ENCODE measurements around the gene SIX6.
"Not testable (repeated sequence)": the region's sequence is repeated elsewhere in the genome, so short reads cannot be mapped to it uniquely, and the experiment has no call there.

SIX6 gene

DNA sequence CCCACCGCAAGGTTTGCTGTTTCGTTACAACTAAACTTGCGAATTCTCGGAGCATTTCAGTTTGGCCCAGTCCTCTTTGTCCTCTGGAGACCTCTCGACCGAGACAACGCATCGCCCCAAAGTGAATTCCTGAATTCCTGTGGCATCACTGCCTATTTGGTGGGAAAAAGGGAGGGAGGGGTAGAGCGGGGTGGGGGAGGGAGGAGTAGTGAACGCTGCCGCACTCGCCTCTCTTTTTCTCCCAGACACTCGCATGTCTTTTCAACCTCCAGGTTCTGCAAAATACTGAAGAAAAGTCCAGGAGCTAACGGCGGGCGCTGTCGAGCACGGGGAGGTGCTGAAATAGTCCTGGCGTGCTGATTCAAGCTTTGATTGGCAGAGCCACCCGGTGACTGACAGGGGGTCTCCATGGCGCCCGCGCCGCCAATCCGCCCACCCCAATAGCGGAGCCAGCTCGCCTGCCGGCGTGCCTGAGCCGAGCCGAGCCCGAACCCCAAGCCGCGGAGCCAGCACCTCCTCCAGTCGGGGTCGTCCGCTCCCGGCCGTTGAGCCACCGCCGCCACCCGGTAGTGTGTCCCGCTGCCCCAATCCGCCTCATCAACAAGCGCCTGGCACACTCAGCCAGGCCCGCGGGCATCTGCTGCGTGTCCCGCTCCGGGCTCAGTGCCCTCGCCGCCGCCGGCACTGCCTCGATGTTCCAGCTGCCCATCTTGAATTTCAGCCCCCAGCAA lies at the start of gene SIX6:
TSS of gene SIX6 (plus strand) at position 440 of the 731 bp plus-strand sequence. CDS start at position 693, 253 bp downstream.
- peak; percentile 21 to 46 for DNase-seq

DNA sequence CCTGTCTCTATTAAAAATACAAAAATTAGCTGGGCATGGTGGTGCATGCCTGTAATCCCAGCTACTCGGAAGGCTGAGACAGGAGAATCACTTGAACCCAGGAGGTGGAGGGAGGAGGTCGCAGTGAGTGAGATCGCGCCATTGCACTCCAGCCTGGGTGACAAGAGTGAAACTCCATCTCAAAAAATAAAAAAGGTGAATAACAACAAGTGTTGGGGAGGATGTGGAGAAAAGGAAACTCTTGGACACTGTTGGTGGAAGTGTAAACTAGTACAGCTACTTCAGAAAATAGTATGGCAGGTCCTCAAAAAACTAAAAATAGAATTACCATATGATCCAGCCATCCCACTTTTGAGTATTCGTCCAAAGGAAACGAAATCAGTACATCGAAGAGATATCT lies 28.7 kb upstream of the SIX6 start:
- DNase-seq = not testable (repeated sequence)

DNA sequence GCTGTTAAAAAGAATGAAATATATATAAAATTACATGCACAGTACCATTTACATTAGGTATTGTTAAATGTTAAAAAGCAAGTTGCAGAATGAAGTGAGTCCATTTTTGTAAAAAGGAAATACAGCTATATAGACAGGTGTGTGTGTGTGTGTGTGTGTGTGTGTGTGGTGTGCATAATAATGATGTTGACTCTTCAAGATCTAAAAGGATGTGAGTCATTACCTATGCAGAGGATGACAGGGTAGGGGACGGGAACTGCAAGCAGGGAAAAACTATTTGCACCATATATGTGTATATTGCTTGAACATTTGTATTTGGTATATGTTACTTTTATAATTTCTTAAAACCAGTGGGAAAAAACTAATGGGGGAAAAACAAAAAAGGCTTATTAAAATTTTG lies 26.2 kb upstream of the SIX6 start:
- DNase-seq = no peak

- DNase-seq = no peak
Measured at GRCh38 chr14:60485057-60485597, 23.8 kb upstream of the SIX6 start.

- DNase-seq = no peak
Measured at GRCh38 chr14:60485598-60486251, 23.2 kb upstream of the SIX6 start, which contains the start of gene C14orf39. Gene C14orf39, minus strand, starts transcription at chr14:60486063. Its CDS starts 985 bp downstream, at chr14:60485078.

DNA sequence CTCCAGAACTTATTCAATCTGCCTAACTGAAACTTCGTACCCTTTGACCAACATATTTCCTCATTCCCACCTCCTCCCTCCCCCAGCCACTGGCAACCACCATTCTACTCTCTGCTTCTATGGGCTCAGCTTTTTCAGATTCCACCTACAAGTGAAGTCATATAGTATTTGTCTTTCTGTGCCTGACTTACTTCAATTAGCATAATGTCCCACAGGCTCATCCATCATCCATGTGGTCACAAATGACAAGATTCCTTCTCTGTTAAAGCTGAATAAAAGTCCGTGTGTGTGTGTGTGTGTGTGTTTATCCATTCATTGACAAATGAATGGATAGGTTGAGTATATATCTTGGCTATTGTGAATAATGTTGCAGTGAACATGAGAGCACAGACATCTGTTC lies 21.7 kb upstream of the SIX6 start:
- DNase-seq = peak; percentile 74 to 81

- DNase-seq = peak; percentile 3 to 13
Measured at GRCh38 chr14:60488175-60488574, 20.8 kb upstream of the SIX6 start.

- no peak for DNase-seq
Measured at GRCh38 chr14:60490270-60490669, 18.7 kb upstream of the SIX6 start.

DNA sequence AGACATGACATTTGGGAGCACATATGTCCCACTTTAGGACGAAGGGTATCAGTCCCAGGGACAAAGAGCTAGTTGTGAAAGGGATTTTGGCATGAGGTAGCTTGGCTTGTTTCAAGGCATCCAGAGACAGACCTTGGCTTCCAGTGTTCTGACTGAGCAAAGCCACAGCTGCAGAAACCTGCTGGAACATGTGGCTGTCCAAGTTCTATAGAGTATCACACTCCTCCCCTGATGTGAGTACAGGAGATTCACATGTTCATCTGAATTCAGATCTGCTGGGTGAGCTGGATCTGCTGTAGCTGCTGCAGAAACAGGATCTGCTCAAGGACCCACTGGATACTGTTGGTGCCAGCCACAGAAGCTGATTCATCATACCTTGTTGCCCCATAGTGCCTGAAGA lies 13.0 kb upstream of the SIX6 start:
- no peak for DNase-seq

DNA sequence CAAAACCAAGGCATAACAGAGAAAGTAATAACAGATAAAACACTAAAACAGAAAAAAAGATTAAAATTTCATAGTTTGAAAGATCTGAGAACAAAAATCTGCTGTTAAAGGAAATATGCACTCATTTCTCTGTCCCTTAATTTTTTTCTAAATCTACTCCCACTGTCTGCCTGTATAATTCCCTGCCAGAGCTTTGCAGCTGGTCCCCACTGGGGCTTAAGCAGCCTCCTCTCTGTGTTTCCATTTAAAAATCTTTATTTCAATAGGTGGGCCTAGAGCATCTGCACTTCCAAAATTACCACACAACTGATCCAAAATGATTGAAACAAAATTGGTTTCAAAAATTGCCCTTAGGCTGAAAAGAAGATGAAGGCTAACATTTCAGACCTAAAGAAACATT lies 6.4 kb upstream of the SIX6 start:
- no peak for DNase-seq

- DNase-seq = no peak
Measured at GRCh38 chr14:60505448-60505847, 3.5 kb upstream of the SIX6 start.

GRCh38 chr14:60506010-60506409 lies 2.9 kb upstream of the SIX6 start:
- DNase-seq = no peak

- DNase-seq = no peak
Measured at GRCh38 chr14:60506462-60506984, 2.4 kb upstream of the SIX6 start.

GRCh38 chr14:60506985-60507829 lies 1.7 kb upstream of the SIX6 start:
- DNase-seq = no peak

GRCh38 chr14:60508363-60508706 lies 611 bp upstream of the SIX6 start:
- DNase-seq = no peak

DNA sequence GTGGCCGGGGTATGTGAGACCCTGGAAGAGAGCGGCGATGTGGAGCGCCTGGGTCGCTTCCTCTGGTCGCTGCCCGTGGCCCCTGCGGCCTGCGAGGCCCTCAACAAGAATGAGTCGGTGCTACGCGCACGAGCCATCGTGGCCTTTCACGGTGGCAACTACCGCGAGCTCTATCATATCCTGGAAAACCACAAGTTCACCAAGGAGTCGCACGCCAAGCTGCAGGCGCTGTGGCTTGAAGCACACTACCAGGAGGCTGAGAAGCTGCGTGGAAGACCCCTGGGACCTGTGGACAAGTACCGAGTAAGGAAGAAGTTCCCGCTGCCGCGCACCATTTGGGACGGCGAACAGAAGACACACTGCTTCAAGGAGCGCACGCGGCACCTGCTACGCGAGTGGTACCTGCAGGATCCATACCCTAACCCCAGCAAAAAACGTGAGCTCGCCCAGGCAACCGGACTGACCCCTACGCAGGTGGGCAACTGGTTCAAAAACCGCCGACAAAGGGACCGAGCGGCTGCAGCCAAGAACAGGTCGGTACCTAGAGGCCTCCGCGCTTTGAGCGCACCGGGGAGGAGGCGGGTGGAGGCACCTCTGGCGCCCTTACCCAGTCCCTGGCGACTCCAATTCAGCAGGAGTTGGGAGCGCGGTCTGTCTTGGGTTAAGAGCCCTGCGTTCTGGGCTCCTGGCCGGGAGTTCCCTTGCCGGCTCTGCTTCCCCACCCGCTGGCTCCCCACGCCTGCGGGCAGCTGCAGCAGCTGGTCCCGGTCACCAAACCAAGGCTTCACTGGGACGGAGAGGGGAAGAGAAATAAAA lies 700 bp downstream of the SIX6 start:
- DNase-seq = no peak

GRCh38 chr14:60510254-60510950 lies 1.5 kb downstream of the SIX6 start:
- DNase-seq = no peak

DNA sequence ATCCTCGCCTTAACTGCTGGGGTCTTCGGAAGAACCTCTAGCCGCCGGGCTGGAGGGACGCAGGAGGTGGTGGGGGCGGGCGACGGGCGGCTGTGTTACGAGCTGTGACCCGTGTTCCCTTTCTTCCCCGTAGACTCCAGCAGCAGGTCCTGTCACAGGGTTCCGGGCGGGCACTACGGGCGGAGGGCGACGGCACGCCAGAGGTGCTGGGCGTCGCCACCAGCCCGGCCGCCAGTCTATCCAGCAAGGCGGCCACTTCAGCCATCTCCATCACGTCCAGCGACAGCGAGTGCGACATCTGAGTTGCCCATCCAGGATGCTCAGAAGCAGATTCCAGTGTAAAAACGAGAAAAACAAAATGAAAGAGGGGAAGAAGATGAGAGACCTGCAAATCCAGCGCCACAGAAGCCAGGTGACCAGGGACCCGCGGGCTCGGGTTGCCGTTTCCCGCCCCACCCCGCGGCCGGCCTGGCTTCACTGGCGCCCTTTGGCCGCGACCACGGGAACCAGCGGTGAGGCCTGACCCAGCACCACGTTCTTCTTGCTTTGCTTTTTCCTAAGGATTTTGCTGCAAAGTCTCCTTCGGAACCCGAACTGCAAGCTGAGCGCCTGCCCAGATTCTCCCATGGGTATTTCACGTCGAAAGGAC lies 2.1 kb downstream of the SIX6 start:
- no peak for DNase-seq

GRCh38 chr14:60512126-60512525 lies 3.2 kb downstream of the SIX6 start:
- DNase-seq = no peak

DNA sequence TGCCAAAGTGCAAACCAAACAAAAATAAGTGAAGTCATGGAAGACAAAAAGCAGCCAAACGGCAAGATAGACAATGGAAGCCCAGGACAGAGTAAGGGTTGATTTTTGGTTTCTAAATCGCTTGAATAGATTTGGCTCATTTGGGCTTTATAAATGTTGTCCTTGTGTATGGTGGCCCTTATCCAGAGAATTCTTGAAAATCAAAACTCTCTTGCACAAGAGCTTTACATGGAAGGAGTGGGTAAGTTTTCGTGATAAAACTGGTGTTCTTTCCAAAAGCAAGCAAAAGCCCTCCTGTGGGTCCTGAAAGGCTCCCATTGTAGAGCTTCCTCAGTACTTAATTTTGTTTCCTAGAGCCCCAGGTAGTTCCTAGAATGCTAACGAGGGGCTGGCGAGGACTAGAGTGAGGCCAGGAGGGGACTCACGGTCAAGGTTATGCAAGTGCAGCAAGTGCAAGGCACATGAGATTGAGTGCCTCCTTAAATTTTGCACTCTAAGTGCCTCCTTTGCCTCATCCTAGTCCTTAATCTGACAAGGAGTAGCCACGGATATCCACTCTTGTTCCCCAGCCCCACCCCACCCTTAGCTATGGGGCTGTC lies 4.1 kb downstream of the SIX6 start:
- no peak for DNase-seq

DNA sequence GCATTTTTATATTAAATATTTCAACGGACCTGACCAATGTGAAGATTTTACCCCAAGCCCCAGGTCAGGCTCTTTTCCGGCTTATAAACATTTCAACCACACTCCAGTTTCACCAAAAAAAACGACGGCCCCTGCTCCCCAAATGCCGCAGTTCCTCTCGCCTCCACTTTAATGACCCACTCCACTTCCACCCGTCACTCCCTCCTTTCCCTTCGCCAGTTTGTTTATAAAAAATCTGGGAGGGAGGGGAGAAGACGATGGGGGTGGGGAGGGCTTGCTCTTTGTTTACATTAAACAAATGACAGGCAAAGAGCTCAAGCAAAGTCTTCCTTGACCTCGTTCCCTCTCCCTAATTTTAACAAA lies 5.4 kb downstream of the SIX6 start:
- DNase-seq = peak in 1 of 2 experiments; percentile 78

Measured in NCI-H526 (cell line).